ENCODE data around the gene ARAP2.

The ARAP2 gene

GRCh38 chr4:36207367-36207766, 36.9 kb downstream of the ARAP2 start:
- no peak for TF ChIP-seq CTCF (IDR thresholded peaks at IDR 0.05; ENCODE audit: low read depth, low read length)

GRCh38 chr4:36206603-36207311, 37.6 kb downstream of the ARAP2 start:
- H3K4me3 ChIP-seq (ENCODE audit: low read depth, low read length) = no peak overlapping the region
- TF ChIP-seq CTCF (IDR thresholded peaks at IDR 0.05; ENCODE audit: low read depth, low read length) = no peak

More at GRCh38 chr4:36207367-36207766, 36.9 kb downstream of the ARAP2 start:
- H3K4me3 ChIP-seq (ENCODE audit: low read depth, low read length) = no peak overlapping the region

- no peak for TF ChIP-seq CTCF (IDR thresholded peaks at IDR 0.05; ENCODE audit: low read depth, low read length)
- no peak overlapping the region for H3K4me3 ChIP-seq (ENCODE audit: low read depth, low read length)
Observed at GRCh38 chr4:36206012-36206411, 38.3 kb downstream of the ARAP2 start.

- TF ChIP-seq CTCF (IDR thresholded peaks at IDR 0.05; ENCODE audit: low read depth, low read length) = no peak
- no peak overlapping the region for H3K4me3 ChIP-seq (ENCODE audit: low read depth, low read length)
Observed at GRCh38 chr4:36198861-36199260, 45.5 kb downstream of the ARAP2 start.

GRCh38 chr4:36198068-36198808, 46.1 kb downstream of the ARAP2 start:
- no peak overlapping the region for H3K4me3 ChIP-seq (ENCODE audit: low read depth, low read length)
- TF ChIP-seq CTCF (IDR thresholded peaks at IDR 0.05; ENCODE audit: low read depth, low read length) = no peak

GRCh38 chr4:36197501-36197900, 46.8 kb downstream of the ARAP2 start:
- no peak overlapping the region for H3K4me3 ChIP-seq (ENCODE audit: low read depth, low read length)
- no peak for TF ChIP-seq CTCF (IDR thresholded peaks at IDR 0.05; ENCODE audit: low read depth, low read length)
